Fibroblast of pulmonary artery (primary cell): ENCODE results near the gene SNX5.

Experiments
- DNase-seq: peaks from one replicate; pipeline ENCODE4 v3.0.0-alpha.2; 2010; ENCODE audit warnings: low read depth
- H3K4me3 ChIP-seq: replicated peaks from 2 replicates; pipeline ENCODE4 v1.5.1; 2011; ENCODE audit warnings: low read depth, mild to moderate bottlenecking, control low read depth, low read length, moderate library complexity
- TF ChIP-seq, protein P1 (sequence below): IDR thresholded peaks from 2 replicates; pipeline ENCODE4 v1.5.1; 2011; ENCODE audit warnings: mild to moderate bottlenecking, control low read depth, low read length, inconsistent platforms; ENCODE audit errors: missing control alignments

SNX5 gene

DNA sequence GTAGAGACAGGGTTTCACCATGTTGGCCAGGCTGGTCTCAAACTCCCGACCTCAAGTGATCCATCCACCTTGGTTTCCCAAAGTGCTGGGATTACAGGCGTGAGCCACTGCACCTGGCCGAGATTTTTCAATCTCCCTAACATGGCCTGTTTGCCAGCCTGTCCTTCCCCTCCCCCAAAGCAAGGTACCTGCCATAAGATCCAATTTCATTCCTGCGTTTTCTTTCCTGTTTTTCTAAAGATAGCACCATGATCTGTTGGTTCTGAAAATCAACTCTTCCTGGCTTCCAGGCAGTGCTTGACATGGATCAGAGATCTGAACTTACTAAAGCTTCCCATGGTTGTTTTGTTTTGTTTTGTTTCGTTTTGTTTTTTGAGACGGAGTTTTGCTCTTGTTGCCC, 7.7 kb upstream of the SNX5 start:
- no peak for DNase-seq
- H3K4me3 ChIP-seq, result no peak overlapping the region
- TF ChIP-seq, protein P1, sequence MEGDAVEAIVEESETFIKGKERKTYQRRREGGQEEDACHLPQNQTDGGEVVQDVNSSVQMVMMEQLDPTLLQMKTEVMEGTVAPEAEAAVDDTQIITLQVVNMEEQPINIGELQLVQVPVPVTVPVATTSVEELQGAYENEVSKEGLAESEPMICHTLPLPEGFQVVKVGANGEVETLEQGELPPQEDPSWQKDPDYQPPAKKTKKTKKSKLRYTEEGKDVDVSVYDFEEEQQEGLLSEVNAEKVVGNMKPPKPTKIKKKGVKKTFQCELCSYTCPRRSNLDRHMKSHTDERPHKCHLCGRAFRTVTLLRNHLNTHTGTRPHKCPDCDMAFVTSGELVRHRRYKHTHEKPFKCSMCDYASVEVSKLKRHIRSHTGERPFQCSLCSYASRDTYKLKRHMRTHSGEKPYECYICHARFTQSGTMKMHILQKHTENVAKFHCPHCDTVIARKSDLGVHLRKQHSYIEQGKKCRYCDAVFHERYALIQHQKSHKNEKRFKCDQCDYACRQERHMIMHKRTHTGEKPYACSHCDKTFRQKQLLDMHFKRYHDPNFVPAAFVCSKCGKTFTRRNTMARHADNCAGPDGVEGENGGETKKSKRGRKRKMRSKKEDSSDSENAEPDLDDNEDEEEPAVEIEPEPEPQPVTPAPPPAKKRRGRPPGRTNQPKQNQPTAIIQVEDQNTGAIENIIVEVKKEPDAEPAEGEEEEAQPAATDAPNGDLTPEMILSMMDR, result no peak

DNA sequence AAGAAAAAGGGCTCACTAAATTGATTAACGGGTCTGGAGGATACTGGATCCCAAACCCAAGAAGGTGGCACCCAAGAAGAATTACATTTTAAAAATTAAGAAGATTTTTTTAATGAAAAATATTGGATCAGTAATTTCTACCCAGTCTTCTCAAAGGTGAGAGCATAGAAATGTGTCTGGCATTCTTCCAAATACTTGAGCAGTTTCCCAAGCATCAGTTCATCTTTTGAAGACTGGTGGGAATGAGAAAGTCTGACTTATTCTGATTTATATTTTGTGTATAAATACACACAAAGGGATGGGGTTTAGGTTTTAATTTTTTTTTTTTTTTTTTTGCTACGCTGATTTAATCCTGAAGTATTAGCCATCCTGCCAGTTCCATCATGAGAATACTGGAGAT, 3.5 kb upstream of the SNX5 start:
- TF ChIP-seq, protein P1, result no peak
- DNase-seq, result peak; percentile 43
- H3K4me3 ChIP-seq, result peak overlapping the region; percentile 82

DNA sequence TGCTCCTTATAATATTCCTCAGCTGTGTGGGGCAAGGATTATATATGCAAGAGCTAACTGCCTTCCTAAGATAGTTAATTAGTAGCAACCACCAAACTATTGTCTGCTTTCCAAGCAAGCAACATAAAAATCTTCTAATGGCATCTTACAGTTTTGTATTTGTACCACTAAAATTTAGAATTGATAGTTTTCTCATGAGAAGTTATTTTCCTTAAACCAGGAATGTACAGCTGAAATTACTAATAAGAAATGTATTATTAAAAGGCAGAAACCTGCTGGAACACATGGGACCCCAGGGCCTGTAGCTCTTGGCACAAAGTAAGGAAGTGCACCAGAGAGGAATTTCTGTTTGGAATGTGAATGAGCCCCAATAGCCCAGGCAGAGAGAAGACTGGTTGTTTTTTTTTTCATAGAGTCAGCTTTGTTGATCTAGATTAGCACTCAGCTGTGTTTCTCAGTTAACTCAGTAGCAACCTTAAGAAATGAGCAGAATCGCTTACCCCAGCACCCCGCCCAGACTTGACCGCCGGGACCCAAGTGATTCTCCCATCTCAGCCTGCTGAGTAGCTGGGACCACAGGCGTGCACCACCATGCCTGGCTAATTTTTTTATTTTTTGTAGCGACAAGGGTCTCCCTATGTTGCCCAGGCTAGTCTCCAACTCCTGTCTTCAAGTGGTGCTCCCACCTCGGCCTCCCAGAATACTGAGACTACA, 2.9 kb upstream of the SNX5 start:
- peak; percentile 60 for DNase-seq
- peak overlapping the region; percentile 82 for H3K4me3 ChIP-seq
- TF ChIP-seq, protein P1, result no peak

DNA sequence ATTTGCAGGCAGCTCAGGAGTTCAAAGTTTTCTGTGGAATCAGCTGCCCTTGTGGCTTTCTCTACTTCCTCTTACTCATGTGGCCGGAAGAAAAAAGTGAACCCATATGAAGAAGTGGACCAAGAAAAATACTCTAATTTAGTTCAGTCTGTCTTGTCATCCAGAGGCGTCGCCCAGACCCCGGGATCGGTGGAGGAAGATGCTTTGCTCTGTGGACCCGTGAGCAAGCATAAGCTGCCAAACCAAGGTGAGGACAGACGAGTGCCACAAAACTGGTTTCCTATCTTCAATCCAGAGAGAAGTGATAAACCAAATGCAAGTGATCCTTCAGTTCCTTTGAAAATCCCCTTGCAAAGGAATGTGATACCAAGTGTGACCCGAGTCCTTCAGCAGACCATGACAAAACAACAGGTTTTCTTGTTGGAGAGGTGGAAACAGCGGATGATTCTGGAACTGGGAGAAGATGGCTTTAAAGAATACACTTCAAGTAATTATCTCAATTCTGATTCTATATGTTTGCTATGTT, 1.4 kb upstream of the SNX5 start:
- DNase-seq, result peak; percentile 36
- peak overlapping the region; percentile 82 for H3K4me3 ChIP-seq
- TF ChIP-seq, protein P1, result no peak

DNA sequence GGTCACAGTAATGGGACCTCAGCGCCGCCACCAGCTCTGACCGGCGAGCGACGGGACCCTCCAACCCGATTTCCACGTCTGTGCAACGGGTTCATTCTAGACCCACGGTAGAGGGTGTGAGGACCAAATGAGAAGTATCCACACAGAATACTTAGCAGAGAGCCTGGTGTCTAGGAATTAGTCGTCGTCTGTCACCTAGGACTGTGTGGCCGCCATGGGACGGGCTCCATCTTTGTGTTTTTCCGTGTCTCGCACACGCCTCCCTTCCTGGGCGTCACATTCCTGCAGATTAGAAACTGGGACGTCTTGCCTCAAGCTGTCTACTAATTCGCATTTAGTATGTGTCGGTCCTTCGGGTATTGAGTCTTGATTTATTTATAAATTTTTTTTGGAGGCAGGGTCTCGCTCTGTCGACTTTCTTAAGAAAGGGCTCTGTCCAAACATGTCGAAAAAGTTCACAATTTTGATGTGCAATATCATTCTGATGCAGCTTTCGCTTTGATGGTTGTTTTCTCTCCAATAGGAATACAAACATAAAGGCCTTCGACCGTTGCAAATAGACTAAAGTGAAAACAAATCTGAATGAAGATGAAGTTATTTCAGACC, 787 bp upstream of the SNX5 start:
- peak overlapping the region; percentile 82 for H3K4me3 ChIP-seq
- TF ChIP-seq, protein P1, result no peak
- peak; percentile 41 for DNase-seq

DNA sequence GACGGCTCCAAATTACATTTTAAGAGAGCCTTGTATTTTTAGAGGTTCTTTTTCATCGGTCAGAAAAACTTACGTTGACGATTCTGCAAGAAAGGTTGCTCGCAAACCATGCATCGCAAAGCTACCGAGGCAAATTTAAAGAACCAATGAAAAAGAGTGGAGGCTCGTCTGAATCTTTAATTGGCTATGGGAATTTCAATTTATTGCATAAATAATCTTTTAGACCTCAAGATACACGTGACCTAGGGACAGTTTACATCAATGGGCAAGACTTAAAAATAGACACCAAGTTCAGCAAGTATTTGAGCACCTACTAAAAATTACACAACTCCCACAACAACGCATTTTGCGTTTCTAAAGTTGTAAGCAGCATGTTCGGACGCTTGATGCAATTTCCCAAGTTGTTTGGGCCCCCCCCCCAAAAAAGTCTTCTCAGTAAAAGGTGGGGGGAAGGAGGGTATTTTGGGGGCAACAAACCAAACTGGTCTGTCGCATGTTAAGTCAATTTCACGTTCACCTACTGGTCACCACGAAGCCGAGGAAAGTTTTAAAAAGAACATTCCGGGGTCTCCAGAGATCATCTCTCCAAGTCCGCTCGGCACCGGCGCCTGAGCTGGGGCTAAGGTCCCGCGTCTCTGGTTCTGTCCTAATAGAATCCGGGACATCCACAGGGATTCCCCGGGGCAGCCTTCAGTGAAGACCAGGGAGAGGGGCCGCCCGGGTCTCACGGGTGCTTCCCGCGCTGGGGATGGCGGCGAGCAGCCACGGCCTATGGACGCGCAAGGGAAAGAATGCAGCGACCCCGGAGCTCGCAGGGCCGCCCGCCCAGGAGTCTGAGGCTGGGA, 851 bp downstream of the SNX5 start:
- H3K4me3 ChIP-seq, result peak overlapping the region; percentile 82
- DNase-seq, result peak; percentile 62
- TF ChIP-seq, protein P1, result no peak
